Subcutaneous abdominal adipose tissue (tissue), 5 donors: ENCODE measurements around the gene NTM.
"Not testable (repeated sequence)": the region's sequence is repeated elsewhere in the genome, so short reads cannot be mapped to it uniquely, and the experiment has no call there.

Source experiments
- H3K27ac ChIP-seq: one replicate; pipeline ENCODE4 v1.7.0; 2013; ENCODE audit warnings: low read depth, mild to moderate bottlenecking, inconsistent platforms, low read length, moderate library complexity
- H3K27me3 ChIP-seq, 5 donors: one replicate each; pipeline ENCODE4 v1.7.0; 2013; ENCODE audit warnings: low read length in 5 of 5, inconsistent platforms in 1 of 5; ENCODE audit not compliant: control insufficient read depth in 5 of 5, insufficient read depth in 4 of 5
- H3K36me3 ChIP-seq, 5 donors: one replicate each; pipeline ENCODE4 v1.7.0; 2013; ENCODE audit warnings: low read length in 5 of 5; ENCODE audit not compliant: control insufficient read depth in 5 of 5, insufficient read depth in 5 of 5
- H3K4me1 ChIP-seq, 5 donors: one replicate each; pipeline ENCODE4 v1.7.0; 2013; ENCODE audit warnings: low read length in 5 of 5, mild to moderate bottlenecking in 3 of 5, moderate library complexity in 1 of 5; ENCODE audit not compliant: control insufficient read depth in 5 of 5, insufficient read depth in 5 of 5
- H3K4me3 ChIP-seq, 5 donors: one replicate each; pipeline ENCODE4 v1.7.0; 2013; ENCODE audit warnings: low read length in 5 of 5, low read depth in 1 of 5
- H3K9ac ChIP-seq, 5 donors: one replicate each; pipeline ENCODE4 v1.7.0; 2013; ENCODE audit warnings: low read length in 5 of 5, mild to moderate bottlenecking in 4 of 5, moderate library complexity in 3 of 5
- H3K9me3 ChIP-seq, 5 donors: one replicate each; pipeline ENCODE4 v1.7.0; 2013; ENCODE audit warnings: low read length in 5 of 5; ENCODE audit not compliant: control insufficient read depth in 5 of 5
- donor health status: healthy.
- donor health status: healthy.
- donor health status: healthy.
- donor health status: healthy.
- donor health status: healthy.

Gene NTM

DNA sequence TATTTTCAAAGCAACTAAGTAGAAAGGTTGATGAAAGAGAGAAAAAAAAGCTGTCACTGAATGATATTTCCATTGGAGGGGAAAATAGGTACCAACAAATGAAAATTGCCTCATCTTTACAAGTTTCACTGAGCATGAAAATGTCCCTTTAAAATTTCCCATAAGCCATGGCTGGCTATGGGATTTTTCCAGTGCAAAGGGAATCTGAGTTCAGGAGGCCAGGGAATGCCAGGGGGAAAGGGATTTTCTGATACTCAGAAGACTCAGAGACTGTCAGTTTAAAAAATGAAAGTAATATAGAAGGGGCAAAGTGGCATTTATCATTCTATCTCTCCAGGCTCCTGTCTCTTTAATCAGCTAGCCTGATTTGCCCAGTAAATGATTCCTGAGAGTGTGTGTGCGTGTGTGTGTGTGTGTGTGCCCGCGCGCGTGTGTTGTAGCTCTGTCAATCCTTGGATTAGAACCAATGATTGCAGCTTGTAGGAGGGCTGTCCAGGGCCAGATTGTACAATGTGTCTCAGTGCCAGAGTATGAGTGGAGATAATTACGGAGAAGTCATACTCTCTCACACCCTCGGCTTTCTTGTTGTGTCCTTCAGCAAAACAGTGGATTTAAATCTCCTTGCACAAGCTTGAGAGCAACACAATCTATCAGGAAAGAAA lies at the start of gene NTM:
TSS of gene NTM (plus strand) at position 526 of the 662 bp plus-strand sequence.
- Histone ChIP-seq H3K4me3 (peak within 1 kb of the TSS; percentile 53 to 93 (median 74)), H3K4me1 (peaks cover 3 to 41% (median 37%) of the 10 kb centered on the region in 5 donors), H3K36me3 (no peaks in the 10 kb centered on the region), H3K27ac (peak within 1 kb of the TSS; percentile 32), H3K9ac (peak within 1 kb of the TSS; percentile 21 to 61 (median 48)), H3K9me3 (no peaks in the 10 kb centered on the region), H3K27me3 (peaks cover 0 to 13% (median 0%) of the 10 kb centered on the region in 5 donors)

DNA sequence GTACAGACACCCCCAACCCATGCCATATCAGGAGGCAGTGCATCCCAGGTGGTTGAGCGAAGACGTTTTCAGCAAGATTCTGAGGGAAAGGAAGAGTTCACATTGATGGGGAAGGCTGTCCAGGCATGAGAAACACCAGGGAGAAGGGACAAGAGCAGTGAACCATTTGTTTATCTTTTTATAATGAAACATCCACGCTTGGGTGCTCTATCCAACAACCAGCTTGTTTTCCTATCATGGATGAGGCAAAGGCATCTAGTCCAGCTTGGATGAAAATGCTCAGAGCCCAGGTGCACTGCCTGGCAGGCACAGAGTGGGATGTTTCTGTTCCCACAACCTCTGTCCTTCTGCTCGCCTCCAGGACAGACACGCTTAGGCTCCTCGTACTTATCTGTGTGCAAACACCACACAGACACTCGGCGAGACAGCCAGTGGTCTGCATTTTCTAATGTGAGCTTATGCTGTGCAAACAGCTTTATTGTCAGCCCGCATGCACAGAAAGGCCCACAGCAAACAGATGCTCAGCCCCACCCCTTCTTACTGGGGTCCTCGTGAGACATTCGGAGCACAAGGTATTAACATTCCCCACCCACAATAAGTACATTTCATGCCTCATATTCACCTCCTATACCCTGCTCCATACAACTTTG lies 45.4 kb upstream of the NTM start:
- H3K27ac ChIP-seq, result no peak overlapping the region
- no peaks in the 10 kb centered on the region for H3K9me3 ChIP-seq
- no peaks in the 10 kb centered on the region for H3K36me3 ChIP-seq
- no peak overlapping the region for H3K4me3 ChIP-seq
- H3K9ac ChIP-seq, result no peak overlapping the region
- H3K4me1 ChIP-seq, result no peaks in the 10 kb centered on the region
- peaks cover 0 to 10% (median 3%) of the 10 kb centered on the region in 5 donors for H3K27me3 ChIP-seq

DNA sequence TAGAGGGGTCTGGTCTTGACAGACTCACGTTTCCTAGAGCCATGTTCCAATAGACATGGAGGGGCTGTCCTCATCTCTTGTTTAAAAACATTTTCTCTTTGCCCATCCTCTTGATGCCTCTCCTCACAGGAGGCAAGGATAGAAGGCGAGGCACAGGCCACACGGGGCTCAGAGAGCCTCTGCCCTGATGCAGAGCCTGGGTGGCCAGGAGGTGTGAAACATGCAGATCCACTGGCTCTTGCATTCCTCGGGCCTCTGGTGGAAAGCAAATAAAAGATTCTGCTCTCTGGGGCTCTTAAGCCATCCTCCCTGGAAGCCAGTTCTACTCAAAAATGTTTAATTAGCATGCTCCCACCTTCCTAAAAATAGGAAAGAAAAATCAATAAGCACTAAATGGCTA lies 43.6 kb upstream of the NTM start:
- no peak overlapping the region for H3K9ac ChIP-seq
- no peaks in the 10 kb centered on the region for H3K4me1 ChIP-seq
- H3K9me3 ChIP-seq, result no peaks in the 10 kb centered on the region
- H3K4me3 ChIP-seq, result no peak overlapping the region
- H3K27ac ChIP-seq, result no peak overlapping the region
- no peaks in the 10 kb centered on the region for H3K36me3 ChIP-seq
- peaks cover 0 to 10% (median 3%) of the 10 kb centered on the region in 5 donors for H3K27me3 ChIP-seq

DNA sequence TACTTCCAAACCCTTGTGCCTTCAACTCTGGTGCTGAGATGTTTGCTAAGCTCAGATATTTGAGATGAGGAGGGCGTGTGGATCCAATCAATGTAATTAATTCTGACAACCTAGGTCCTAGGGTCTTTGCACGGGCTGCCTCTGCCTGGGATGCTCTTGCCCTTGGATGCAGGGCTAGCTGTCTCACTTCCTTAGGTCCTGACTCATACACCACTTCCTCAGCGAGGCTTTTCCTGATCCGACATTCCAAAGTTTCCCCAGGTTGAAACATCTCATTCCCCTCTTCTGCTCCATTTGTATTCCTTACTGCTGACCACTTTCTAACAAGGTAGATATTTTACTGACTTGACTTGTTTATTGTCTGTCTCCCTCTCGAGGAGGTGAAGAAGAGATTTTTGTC lies 43.0 kb upstream of the NTM start:
- Histone ChIP-seq H3K9ac (no peak overlapping the region), H3K27ac (no peak overlapping the region), H3K4me3 (no peak overlapping the region), H3K27me3 (peaks cover 0 to 10% (median 3%) of the 10 kb centered on the region in 5 donors), H3K36me3 (no peaks in the 10 kb centered on the region), H3K4me1 (no peaks in the 10 kb centered on the region), H3K9me3 (no peaks in the 10 kb centered on the region)

DNA sequence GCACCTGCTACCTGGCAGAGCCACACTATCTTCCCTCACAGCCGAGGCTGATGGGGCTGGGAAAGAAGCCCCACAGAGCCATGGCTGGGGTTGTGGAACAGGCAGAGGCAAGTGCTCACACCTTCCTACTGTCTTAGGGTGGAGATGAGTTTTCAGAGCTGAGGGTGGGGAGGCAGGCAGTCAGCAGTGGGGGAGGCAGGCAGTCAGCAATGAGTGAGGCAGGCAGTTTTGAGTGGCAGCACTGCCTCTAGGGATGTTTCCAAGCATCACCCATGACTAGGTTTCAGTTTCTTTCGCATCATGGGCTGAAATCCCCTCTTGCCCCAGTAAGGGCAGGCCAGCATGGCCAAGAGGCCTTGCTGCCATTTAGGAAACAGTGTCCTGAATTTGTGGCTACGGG lies 41.6 kb upstream of the NTM start:
- Histone ChIP-seq H3K9ac (no peak overlapping the region), H3K4me1 (no peaks in the 10 kb centered on the region), H3K27ac (no peak overlapping the region), H3K36me3 (no peaks in the 10 kb centered on the region), H3K9me3 (no peaks in the 10 kb centered on the region), H3K27me3 (peaks cover 0 to 10% (median 3%) of the 10 kb centered on the region in 5 donors), H3K4me3 (no peak overlapping the region)

DNA sequence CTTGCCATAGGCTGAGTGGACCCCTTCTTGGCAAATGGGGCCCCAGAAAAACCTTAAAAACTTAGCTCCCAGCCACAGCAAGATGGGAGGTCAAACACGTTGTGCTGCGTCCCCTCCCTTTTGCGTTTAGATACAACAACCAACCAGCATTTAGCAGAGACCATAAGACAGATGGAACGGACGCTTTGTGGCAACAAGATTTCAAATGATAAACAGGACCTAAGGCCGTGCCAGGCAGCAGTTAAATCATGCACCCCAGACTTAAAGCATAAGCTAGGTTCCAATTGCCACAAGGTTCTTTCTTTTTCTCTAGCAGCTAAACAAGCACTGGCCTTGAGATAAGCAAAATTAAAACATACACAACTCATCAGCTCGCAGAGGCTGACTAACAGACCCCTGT lies 39.4 kb upstream of the NTM start:
- Histone ChIP-seq H3K4me3 (no peak overlapping the region), H3K36me3 (no peaks in the 10 kb centered on the region), H3K9ac (no peak overlapping the region), H3K27me3 (peaks cover 0 to 10% (median 3%) of the 10 kb centered on the region in 5 donors), H3K4me1 (no peaks in the 10 kb centered on the region), H3K9me3 (no peaks in the 10 kb centered on the region), H3K27ac (no peak overlapping the region)

DNA sequence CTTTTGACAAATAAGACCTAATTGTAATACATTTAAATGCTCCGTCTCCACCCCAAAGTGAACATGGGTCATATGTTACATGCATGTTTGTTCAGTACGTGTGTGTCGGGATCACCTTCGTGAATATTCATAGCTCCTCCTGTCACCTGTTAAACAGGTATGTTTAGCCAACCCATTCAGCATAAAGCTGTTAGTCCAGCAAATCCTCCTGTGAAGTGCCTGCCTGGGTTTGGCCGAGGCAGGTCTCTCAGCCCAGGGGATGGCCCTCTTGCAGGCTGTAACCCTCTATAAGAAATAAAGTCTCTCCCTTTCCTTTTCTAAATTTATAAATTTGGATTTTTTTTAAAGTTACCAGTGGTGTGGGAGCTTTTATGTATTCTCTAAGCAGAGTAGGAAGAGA lies 38.9 kb upstream of the NTM start:
- H3K27me3 ChIP-seq, result peaks cover 0 to 10% (median 3%) of the 10 kb centered on the region in 5 donors
- no peak overlapping the region for H3K27ac ChIP-seq
- H3K4me1 ChIP-seq, result no peaks in the 10 kb centered on the region
- H3K9ac ChIP-seq, result no peak overlapping the region
- H3K4me3 ChIP-seq, result no peak overlapping the region
- H3K36me3 ChIP-seq, result no peaks in the 10 kb centered on the region
- H3K9me3 ChIP-seq, result no peaks in the 10 kb centered on the region

DNA sequence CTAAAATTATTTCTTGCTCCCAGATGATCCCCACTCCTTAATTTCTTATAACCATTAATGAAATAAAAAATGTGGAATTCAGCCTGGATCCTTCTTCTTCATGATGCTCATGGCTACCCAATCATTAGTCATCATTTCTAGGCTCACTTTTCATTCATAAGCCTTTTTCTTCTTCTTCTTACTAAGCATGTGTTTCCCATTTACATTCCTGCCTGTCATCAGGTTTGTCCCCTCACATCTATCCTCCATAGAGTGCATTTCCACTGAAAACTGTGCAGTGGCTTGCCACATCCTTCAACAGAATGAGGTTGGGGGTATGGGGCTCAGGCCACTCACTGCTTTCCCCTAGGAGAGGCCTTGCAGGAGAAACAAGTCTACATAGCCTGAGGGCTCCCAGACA lies 35.8 kb upstream of the NTM start:
- Histone ChIP-seq H3K27me3 (peaks cover 0 to 3% (median 0%) of the 10 kb centered on the region in 5 donors), H3K4me3 (no peak overlapping the region), H3K36me3 (no peaks in the 10 kb centered on the region), H3K4me1 (no peaks in the 10 kb centered on the region), H3K27ac (no peak overlapping the region), H3K9me3 (no peaks in the 10 kb centered on the region), H3K9ac (no peak overlapping the region)

DNA sequence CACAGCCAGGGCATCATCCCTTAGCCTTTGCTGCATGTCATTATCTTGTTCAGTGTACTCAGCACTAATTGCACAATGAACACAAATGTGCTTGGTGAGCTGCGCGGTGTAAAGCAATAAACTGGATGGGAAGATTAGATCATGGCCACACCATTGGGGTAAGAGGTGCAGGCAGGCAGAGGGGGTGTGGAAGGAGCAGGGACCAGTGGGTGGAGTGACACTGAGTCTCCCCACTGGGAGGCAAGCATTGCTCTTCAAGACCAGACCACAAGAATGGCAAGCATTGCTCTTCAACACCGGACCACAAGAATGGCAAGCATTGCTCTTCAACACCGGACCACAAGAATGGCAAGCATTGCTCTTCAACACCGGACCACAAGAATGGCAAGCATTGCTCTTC lies 28.5 kb upstream of the NTM start:
- H3K9ac ChIP-seq, H3K36me3 ChIP-seq, H3K27me3 ChIP-seq, H3K9me3 ChIP-seq, H3K4me1 ChIP-seq, H3K27ac ChIP-seq, H3K4me3 ChIP-seq: not testable (repeated sequence)

DNA sequence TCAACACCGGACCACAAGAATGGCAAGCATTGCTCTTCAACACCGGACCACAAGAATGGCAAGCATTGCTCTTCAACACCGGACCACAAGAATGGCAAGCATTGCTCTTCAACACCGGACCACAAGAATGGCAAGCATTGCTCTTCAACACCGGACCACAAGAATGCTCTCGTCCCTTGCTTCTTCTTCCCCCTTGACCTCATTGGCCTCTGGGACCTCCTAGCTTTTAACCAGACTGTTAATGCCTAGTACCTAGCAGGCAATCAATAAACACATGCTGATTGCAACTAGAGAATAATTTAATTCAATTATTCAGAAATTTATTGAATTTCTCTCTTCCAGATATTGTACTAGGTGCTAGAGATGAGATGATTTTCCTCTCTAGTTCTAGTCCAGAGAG lies 28.0 kb upstream of the NTM start:
- not testable (repeated sequence) for H3K9ac ChIP-seq, H3K27ac ChIP-seq, H3K4me3 ChIP-seq, H3K9me3 ChIP-seq, H3K36me3 ChIP-seq, H3K27me3 ChIP-seq, H3K4me1 ChIP-seq
